Measurements from ENCODE around the gene B3GNT5.

DNA sequence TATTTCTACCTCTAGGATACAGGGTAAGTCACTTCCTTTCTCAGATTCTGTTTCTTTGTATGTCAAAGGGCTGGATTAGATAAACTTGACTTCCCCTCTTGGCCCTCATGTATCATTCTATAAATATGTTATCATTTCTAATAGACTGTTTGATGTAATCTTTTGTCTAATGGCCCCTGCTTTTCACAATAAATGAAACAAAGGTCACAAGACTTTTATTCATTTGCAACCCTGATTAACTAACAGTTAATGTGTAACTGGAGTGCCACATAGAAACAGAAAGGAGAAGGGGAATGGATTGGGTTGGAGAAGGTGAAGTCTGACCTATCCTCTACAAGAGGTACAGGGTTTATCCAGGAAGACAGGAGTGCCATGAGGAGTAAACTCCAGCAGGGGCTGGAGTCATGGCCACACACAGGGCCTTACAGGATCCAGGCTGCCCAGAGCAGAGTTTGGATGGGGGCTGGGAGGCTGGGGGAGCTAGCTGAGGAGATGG lies 8.0 kb upstream of the B3GNT5 start:
- TF ChIP-seq, protein P1, sequence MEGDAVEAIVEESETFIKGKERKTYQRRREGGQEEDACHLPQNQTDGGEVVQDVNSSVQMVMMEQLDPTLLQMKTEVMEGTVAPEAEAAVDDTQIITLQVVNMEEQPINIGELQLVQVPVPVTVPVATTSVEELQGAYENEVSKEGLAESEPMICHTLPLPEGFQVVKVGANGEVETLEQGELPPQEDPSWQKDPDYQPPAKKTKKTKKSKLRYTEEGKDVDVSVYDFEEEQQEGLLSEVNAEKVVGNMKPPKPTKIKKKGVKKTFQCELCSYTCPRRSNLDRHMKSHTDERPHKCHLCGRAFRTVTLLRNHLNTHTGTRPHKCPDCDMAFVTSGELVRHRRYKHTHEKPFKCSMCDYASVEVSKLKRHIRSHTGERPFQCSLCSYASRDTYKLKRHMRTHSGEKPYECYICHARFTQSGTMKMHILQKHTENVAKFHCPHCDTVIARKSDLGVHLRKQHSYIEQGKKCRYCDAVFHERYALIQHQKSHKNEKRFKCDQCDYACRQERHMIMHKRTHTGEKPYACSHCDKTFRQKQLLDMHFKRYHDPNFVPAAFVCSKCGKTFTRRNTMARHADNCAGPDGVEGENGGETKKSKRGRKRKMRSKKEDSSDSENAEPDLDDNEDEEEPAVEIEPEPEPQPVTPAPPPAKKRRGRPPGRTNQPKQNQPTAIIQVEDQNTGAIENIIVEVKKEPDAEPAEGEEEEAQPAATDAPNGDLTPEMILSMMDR (IDR thresholded peaks at IDR 0.05) = no peak
- TF ChIP-seq ZFX (IDR thresholded peaks at IDR 0.05; ENCODE audit: borderline replicate concordance) = no peak

All from 22Rv1 (cell line).